Natural killer cell (primary cell): ENCODE results near the gene SH2D6. TPM values are rescaled to one million over a fixed set of nuclear protein-coding genes. Genes with fewer than 3 reads are reported as not detected.
"Not testable (repeated sequence)": the region's sequence is repeated elsewhere in the genome, so short reads cannot be mapped to it uniquely, and the experiment has no call there.

ENCODE experiments used
- ATAC-seq, 3 donors: fragments of 150-1000 bp in 2 of 3; fragments of 200-7000 bp in 1 of 3; cut with Tn5 transposase; 1 replicate in 1 of 3; 2 replicates in 2 of 3; pipeline ENCODE4 v1.10.0; 2021; ENCODE audit warnings: mild to moderate bottlenecking in 2 of 3, moderate library complexity in 2 of 3
- DNase-seq, 2 donors: peaks; one replicate each; pipeline versions ENCODE4 v3.0.0 to v3.0.0-alpha.2; 2013 to 2021; ENCODE audit warnings: mixed read lengths in 1 of 2
- H3K27ac ChIP-seq: one replicate; pipeline ENCODE4 v1.5.1; 2013; ENCODE audit warnings: mild to moderate bottlenecking, low read length
- H3K27me3 ChIP-seq: one replicate; pipeline ENCODE4 v1.6.1; 2013; ENCODE audit warnings: low read length; ENCODE audit not compliant: control insufficient read depth, insufficient read depth
- H3K36me3 ChIP-seq: one replicate; pipeline ENCODE4 v1.6.1; 2013; ENCODE audit warnings: low read length; ENCODE audit not compliant: control insufficient read depth, insufficient read depth
- H3K4me1 ChIP-seq: one replicate; pipeline ENCODE4 v1.6.1; 2013; ENCODE audit warnings: low read length; ENCODE audit not compliant: control insufficient read depth, insufficient read depth
- H3K4me3 ChIP-seq: one replicate; pipeline ENCODE4 v1.5.1; 2013; ENCODE audit warnings: low read length
- H3K9me3 ChIP-seq: one replicate; pipeline ENCODE4 v1.6.1; 2013; ENCODE audit warnings: low read length; ENCODE audit not compliant: control insufficient read depth, insufficient read depth
- H3K27ac Mint-ChIP-seq, 2 donors: one replicate each; pipeline ENCODE4 v1.8.0; 2022; ENCODE audit warnings: mild to moderate bottlenecking in 2 of 2, mixed read lengths in 2 of 2, moderate library complexity in 1 of 2
- H3K27me3 Mint-ChIP-seq, 2 donors: one replicate each; pipeline ENCODE4 v1.8.0; 2022; ENCODE audit warnings: low read depth in 2 of 2, mixed read lengths in 2 of 2
- H3K36me3 Mint-ChIP-seq: one replicate; pipeline ENCODE4 v1.8.0; 2022; ENCODE audit warnings: mixed read lengths
- H3K4me1 Mint-ChIP-seq, 2 donors: one replicate each; pipeline ENCODE4 v1.8.0; 2022; ENCODE audit warnings: mixed read lengths in 2 of 2
- H3K4me3 Mint-ChIP-seq: one replicate; pipeline ENCODE4 v1.8.0; 2022; ENCODE audit warnings: mild to moderate bottlenecking, moderate library complexity, mixed read lengths
- H3K9me3 Mint-ChIP-seq, 2 donors: one replicate each; pipeline ENCODE4 v1.8.0; 2022; ENCODE audit warnings: mixed read lengths in 2 of 2
- CTCF ChIP-seq: fragments of 200-600 bp; IDR thresholded peaks from one replicate; pipeline ENCODE4 v1.8.0; 2022; ENCODE audit warnings: antibody characterized with exemption
- WGBS: methylation state at CpG from one replicate; pipeline ENCODE4 v1.1.7; 2013; ENCODE audit warnings: missing lambda C conversion rate; ENCODE audit not compliant: insufficient coverage; 5-methylcytosine and 5-hydroxymethylcytosine counted together
- intact Hi-C: fragments of 100-400 bp; cut with micrococcal nuclease; formaldehyde crosslinking; loops from one replicate; pipeline ENCODE4 v1.14.2; 2022
- total RNA-seq, 4 donors: library from RNA; stranded (reverse); fragments of 120-200 nt in 1 of 4; gene quantifications; one replicate each; pipeline versions ENCODE4 v1.2.3 to v1.2.4, GENCODE V29; 2013 to 2022

The SH2D6 gene
- total RNA-seq, 3 donors from 2014 or later (not counting 1 experiment from before 2014, with no cell fraction given) = 0.21 to 0.57 TPM; not detected in 1

DNA sequence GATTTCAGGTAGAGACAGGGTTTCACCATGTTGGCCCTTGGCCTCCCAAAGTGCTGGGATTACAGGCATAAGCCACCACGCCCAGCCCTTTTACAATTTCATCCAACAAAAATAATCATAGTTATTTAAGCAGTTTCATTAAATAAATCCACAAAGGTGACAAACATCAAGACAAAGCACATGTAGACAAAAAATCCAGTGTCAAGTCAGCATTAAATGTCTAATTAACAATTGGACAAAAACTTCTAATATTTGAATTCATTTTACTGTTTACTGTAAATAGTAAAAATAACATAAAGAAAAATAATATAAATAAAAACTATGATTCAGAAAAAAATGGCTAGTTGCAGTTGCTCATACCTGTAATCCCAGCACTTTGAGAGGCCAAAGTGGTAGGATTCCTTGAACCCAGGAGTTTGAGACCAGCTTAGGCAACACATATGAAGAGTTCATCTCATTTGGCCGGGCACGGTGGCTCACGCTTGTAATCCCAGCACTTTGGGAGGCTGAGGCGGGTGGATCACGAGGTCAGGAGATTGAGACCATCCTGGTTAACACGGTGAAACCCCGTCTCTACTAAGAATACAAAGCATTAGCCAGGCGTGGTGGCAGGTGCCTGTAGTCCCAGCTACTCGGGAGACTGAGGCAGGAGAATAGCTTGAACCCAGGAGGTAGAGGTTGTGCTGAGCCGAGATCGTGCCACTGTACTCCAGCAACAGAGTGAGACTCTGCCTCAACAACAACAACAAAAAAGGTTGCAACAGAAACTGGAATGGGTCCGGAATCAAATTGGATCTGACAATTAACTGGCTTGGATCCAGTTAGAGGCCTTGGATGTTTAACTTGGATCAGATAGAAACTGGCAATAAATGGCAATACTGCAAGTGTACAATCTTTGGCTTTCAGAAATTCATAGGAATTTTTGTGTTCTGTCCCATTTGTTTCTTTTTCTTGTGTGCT, 63.6 kb downstream of the SH2D6 start:
- Mint-ChIP-seq H3K4me1 (no peaks in the 10 kb centered on the region), H3K27ac (no peak overlapping the region), H3K9me3 (no peaks in the 10 kb centered on the region), H3K36me3 (no peaks in the 10 kb centered on the region), H3K4me3 (no peak overlapping the region), H3K27me3 (no peaks in the 10 kb centered on the region)
- no peak for ATAC-seq
- TF ChIP-seq CTCF = no peak
- H3K4me3 ChIP-seq = no peak overlapping the region
- intact Hi-C loops = no loop called here
- H3K4me1 ChIP-seq = no peaks in the 10 kb centered on the region
- no peaks in the 10 kb centered on the region for H3K27me3 ChIP-seq
- H3K36me3 ChIP-seq = no peaks in the 10 kb centered on the region
- DNase-seq = no peak
- H3K9me3 ChIP-seq = no peaks in the 10 kb centered on the region
- no peak overlapping the region for H3K27ac ChIP-seq
- WGBS = 94% methylated on average over 13 of the region's 13 CpGs

GRCh38 chr2:85484615-85485014, 66.1 kb downstream of the SH2D6 start:
- H3K4me1 Mint-ChIP-seq, H3K4me1 ChIP-seq, H3K36me3 Mint-ChIP-seq, H3K27me3 Mint-ChIP-seq, H3K36me3 ChIP-seq, H3K27me3 ChIP-seq, H3K27ac Mint-ChIP-seq, H3K4me3 Mint-ChIP-seq, ATAC-seq, intact Hi-C loops, H3K9me3 Mint-ChIP-seq, H3K4me3 ChIP-seq, H3K27ac ChIP-seq, DNase-seq, H3K9me3 ChIP-seq: not testable (repeated sequence)
- WGBS = no CpG with 5 or more reads among the region's 2 CpGs

DNA sequence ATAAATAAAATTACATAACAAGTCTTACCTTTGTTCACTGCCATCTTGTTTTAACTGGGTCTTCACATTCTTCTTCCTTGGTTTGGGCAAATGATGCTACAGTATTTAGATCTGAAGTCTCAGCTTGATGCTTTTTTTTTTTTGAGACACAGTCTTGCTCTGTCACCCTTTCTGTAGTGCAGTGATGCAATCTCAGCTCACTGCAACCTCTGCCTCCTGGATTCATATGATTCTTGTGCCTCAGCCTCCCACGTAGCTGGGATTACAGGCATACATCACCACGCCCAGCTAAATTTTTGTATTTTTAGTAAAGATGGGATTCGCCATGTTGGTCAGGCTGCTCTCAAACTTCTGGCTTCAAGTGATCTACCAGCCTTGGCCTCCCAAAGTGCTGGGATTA, 67.3 kb downstream of the SH2D6 start:
- Histone ChIP-seq H3K9me3 (no peaks in the 10 kb centered on the region), H3K27ac (no peak overlapping the region), H3K4me1 (no peaks in the 10 kb centered on the region), H3K36me3 (no peaks in the 10 kb centered on the region), H3K4me3 (no peak overlapping the region), H3K27me3 (no peaks in the 10 kb centered on the region)
- no peak overlapping the region for H3K4me3 Mint-ChIP-seq
- ATAC-seq (no peak), DNase-seq (no peak)
- 94% methylated on average over 3 of the region's 3 CpGs for WGBS
- no peaks in the 10 kb centered on the region for H3K4me1 Mint-ChIP-seq
- no peak for TF ChIP-seq CTCF
- intact Hi-C loops = no loop called here
- H3K27ac Mint-ChIP-seq = no peak overlapping the region
- H3K9me3 Mint-ChIP-seq = no peaks in the 10 kb centered on the region
- no peaks in the 10 kb centered on the region for H3K36me3 Mint-ChIP-seq
- H3K27me3 Mint-ChIP-seq = no peaks in the 10 kb centered on the region

Other genes with a start within 250 kb of the SH2D6 start
- 100 to 1,000 TPM; 190 to 207 (median 194) TPM for gene TGOLN2, start 90.7 kb upstream of the SH2D6 start, total RNA-seq
- gene RETSAT, start 64.2 kb upstream of the SH2D6 start, total RNA-seq = 10 to 100 TPM; 22.7 to 36.5 (median 33.9) TPM
- 10 to 100 TPM; 22.4 to 33.9 (median 24.8) TPM for gene ELMOD3, start 63.9 kb upstream of the SH2D6 start, total RNA-seq
- 10 to 100 TPM; 10.6 to 50.3 (median 19.3) TPM for gene CAPG, start 8.3 kb upstream of the SH2D6 start, total RNA-seq
- gene MAT2A, start 120.5 kb downstream of the SH2D6 start, total RNA-seq = 100 to 1,000 TPM; 116 to 141 (median 135) TPM
- 10 to 100 TPM; 21.3 to 21.7 (median 21.4) TPM for gene GGCX, start 142.8 kb downstream of the SH2D6 start, total RNA-seq
- gene VAMP8, start 158.9 kb downstream of the SH2D6 start, total RNA-seq = 100 to 1,000 TPM; 105 to 116 (median 111) TPM
- gene VAMP5, start 165.7 kb downstream of the SH2D6 start, total RNA-seq = 10 to 100 TPM; 35.0 to 50.7 (median 36.7) TPM
- gene RNF181, start 177.0 kb downstream of the SH2D6 start, total RNA-seq = 10 to 100 TPM; 65.0 to 75.0 (median 66.7) TPM
- 10 to 100 TPM; 10.4 to 13.3 (median 10.9) TPM for gene TMEM150A, start 184.0 kb downstream of the SH2D6 start, total RNA-seq
- 10 to 100 TPM; 36.4 to 60.8 (median 48.4) TPM for gene C2orf68, start 193.4 kb downstream of the SH2D6 start, total RNA-seq
- gene USP39, start 197.5 kb downstream of the SH2D6 start, total RNA-seq = 10 to 100 TPM; 49.6 to 68.5 (median 63.2) TPM
- gene SFTPB, start 249.5 kb downstream of the SH2D6 start, total RNA-seq = not detected